ENCODE measurements around the gene REEP3. TPM values are rescaled to one million over a fixed set of nuclear protein-coding genes. Genes with fewer than 3 reads are reported as not detected.

Gene REEP3
- total RNA-seq, 1 experiment from 2014 or later: 51.8 TPM

DNA sequence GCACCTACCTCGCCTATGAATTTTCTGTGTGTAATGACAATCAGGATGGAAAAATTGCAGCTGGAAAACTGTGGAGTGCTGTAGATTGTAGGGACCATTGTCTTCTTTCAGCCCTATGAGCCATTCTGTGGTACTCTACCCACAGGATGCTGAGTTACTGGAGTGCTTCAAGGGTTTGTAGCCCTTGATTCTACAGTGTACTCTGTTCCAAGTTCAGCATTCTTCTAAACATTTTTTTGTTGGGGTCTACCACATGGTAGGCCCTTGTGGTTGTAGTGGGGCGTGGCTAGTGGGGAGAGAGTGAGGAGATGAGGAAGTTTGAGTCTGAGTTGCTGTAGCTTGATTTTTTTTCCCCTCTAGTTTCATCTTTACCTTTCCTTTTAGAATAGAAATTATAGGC, 33.5 kb downstream of the REEP3 start:
- Mint-ChIP-seq H3K4me1 (ENCODE audit: insufficient read depth, unreplicated experiment) (peaks cover 41% of the 10 kb centered on the region), H3K36me3 (ENCODE audit: insufficient read depth, unreplicated experiment) (peaks cover 7% of the 10 kb centered on the region), H3K27ac (ENCODE audit: low read depth, unreplicated experiment) (peak overlapping the region; percentile 90), H3K4me3 (ENCODE audit: unreplicated experiment) (peak overlapping the region; percentile 56), H3K9me3 (ENCODE audit: unreplicated experiment) (no peaks in the 10 kb centered on the region), H3K27me3 (ENCODE audit: insufficient read depth, unreplicated experiment) (no peaks in the 10 kb centered on the region)
- BruUV-seq (replicated peaks): TSS peak; percentile 36
- peak; percentile 12 for DNase-seq (ENCODE audit: unreplicated experiment)
- intact Hi-C loops (cut with micrococcal nuclease): no loop called here
- TF ChIP-seq, protein P1, sequence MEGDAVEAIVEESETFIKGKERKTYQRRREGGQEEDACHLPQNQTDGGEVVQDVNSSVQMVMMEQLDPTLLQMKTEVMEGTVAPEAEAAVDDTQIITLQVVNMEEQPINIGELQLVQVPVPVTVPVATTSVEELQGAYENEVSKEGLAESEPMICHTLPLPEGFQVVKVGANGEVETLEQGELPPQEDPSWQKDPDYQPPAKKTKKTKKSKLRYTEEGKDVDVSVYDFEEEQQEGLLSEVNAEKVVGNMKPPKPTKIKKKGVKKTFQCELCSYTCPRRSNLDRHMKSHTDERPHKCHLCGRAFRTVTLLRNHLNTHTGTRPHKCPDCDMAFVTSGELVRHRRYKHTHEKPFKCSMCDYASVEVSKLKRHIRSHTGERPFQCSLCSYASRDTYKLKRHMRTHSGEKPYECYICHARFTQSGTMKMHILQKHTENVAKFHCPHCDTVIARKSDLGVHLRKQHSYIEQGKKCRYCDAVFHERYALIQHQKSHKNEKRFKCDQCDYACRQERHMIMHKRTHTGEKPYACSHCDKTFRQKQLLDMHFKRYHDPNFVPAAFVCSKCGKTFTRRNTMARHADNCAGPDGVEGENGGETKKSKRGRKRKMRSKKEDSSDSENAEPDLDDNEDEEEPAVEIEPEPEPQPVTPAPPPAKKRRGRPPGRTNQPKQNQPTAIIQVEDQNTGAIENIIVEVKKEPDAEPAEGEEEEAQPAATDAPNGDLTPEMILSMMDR (IDR thresholded peaks at IDR 0.05; ENCODE audit: unreplicated experiment): no peak
- ChIA-PET POLR2A (interaction anchor here (0.6 to 7.3 kb wide), 20 partner anchors 9 to 439 kb away, joined by 3 to 71 read pairs (median 5); partner anchors contain the start of genes JMJD1C and REEP3), CTCF (interaction anchor here (0.8 kb wide), 1 partner anchor 343 kb away, joined by 4 read pairs; no protein-coding TSS in a partner anchor)

DNA sequence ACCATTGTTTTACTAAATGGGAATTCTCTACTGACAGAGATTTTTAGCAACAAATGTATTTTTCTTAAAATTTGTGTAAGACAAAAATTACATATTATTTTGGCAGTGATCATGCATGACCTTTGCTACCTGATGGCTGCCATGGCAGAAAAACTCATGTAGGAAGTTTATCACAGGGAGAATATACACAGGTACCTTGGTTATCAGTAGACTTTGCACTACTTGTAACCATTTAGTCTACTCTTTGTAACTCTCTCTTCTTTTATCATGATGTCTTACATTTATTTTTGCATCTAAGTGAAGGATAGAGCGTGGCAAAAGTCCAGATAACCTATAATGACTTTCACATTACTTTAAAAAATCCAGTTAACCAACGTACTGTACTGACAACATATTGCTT, 34.1 kb downstream of the REEP3 start:
- CTCF ChIA-PET: interaction anchor here (0.6 kb wide), 1 partner anchor 1659 kb away, joined by 3 read pairs; no protein-coding TSS in a partner anchor
- intact Hi-C loops (cut with micrococcal nuclease): no loop called here

GRCh38 chr10:63558132-63558784, 37.1 kb downstream of the REEP3 start:
- Mint-ChIP-seq H3K36me3 (ENCODE audit: insufficient read depth, unreplicated experiment) (peaks cover under 1% of the 10 kb centered on the region), H3K4me3 (ENCODE audit: unreplicated experiment) (no peak overlapping the region), H3K9me3 (ENCODE audit: unreplicated experiment) (no peaks in the 10 kb centered on the region), H3K27me3 (ENCODE audit: insufficient read depth, unreplicated experiment) (no peaks in the 10 kb centered on the region), H3K27ac (ENCODE audit: low read depth, unreplicated experiment) (peak overlapping the region; percentile 27), H3K4me1 (ENCODE audit: insufficient read depth, unreplicated experiment) (peaks cover 29% of the 10 kb centered on the region)
- BruUV-seq (replicated peaks): no TSS peak
- intact Hi-C loops (cut with micrococcal nuclease): no loop called here
- ChIA-PET CTCF (interaction anchor here (0.6 to 1.0 kb wide), 7 partner anchors 23 to 296 kb away, joined by 3 to 6 read pairs (median 4); no protein-coding TSS in a partner anchor), POLR2A (interaction anchor here (0.9 to 1.9 kb wide), 5 partner anchors 15 to 71 kb away, joined by 3 to 8 read pairs (median 5); no protein-coding TSS in a partner anchor)
- TF ChIP-seq, protein P1 (IDR thresholded peaks at IDR 0.05; ENCODE audit: unreplicated experiment): no peak
- DNase-seq (ENCODE audit: unreplicated experiment): no peak

More for the DNA sequence above, 34.1 kb downstream of the REEP3 start:
- POLR2A ChIA-PET: interaction anchor here (0.8 to 7.3 kb wide), 12 partner anchors 11 to 289 kb away, joined by 3 to 71 read pairs (median 5); partner anchors contain the start of genes JMJD1C and REEP3
- H3K4me1 Mint-ChIP-seq (ENCODE audit: insufficient read depth, unreplicated experiment): peaks cover 38% of the 10 kb centered on the region
- H3K9me3 Mint-ChIP-seq (ENCODE audit: unreplicated experiment): no peaks in the 10 kb centered on the region
- DNase-seq (ENCODE audit: unreplicated experiment): no peak
- peak overlapping the region; percentile 90 for H3K27ac Mint-ChIP-seq (ENCODE audit: low read depth, unreplicated experiment)
- H3K27me3 Mint-ChIP-seq (ENCODE audit: insufficient read depth, unreplicated experiment): no peaks in the 10 kb centered on the region
- no peak overlapping the region for H3K4me3 Mint-ChIP-seq (ENCODE audit: unreplicated experiment)
- TF ChIP-seq, protein P1 (IDR thresholded peaks at IDR 0.05; ENCODE audit: unreplicated experiment): no peak
- no TSS peak for BruUV-seq (replicated peaks)
- H3K36me3 Mint-ChIP-seq (ENCODE audit: insufficient read depth, unreplicated experiment): peaks cover 7% of the 10 kb centered on the region

GRCh38 chr10:63561341-63561740, 40.1 kb downstream of the REEP3 start:
- CTCF ChIA-PET: interaction anchor here (0.6 to 0.9 kb wide), 3 partner anchors 36 to 395 kb away, joined by 3 to 4 read pairs (median 3); no protein-coding TSS in a partner anchor
- Mint-ChIP-seq H3K9me3 (ENCODE audit: unreplicated experiment) (no peaks in the 10 kb centered on the region), H3K27me3 (ENCODE audit: insufficient read depth, unreplicated experiment) (no peaks in the 10 kb centered on the region), H3K36me3 (ENCODE audit: insufficient read depth, unreplicated experiment) (no peaks in the 10 kb centered on the region), H3K4me3 (ENCODE audit: unreplicated experiment) (no peak overlapping the region), H3K4me1 (ENCODE audit: insufficient read depth, unreplicated experiment) (peaks cover 15% of the 10 kb centered on the region), H3K27ac (ENCODE audit: low read depth, unreplicated experiment) (peak overlapping the region; percentile 36)
- intact Hi-C loops (cut with micrococcal nuclease): no loop called here
- BruUV-seq (replicated peaks): no TSS peak
- TF ChIP-seq, protein P1 (IDR thresholded peaks at IDR 0.05; ENCODE audit: unreplicated experiment): no peak
- POLR2A ChIA-PET: interaction anchor here (1.0 kb wide), 1 partner anchor 68 kb away, joined by 3 read pairs; no protein-coding TSS in a partner anchor
- no peak for DNase-seq (ENCODE audit: unreplicated experiment)
